ENCODE measurements around the gene DENND5A. TPM values are rescaled to one million over a fixed set of nuclear protein-coding genes. Genes with fewer than 3 reads are reported as not detected.

The DENND5A gene
- total and polyA plus RNA-seq, 9 of the 15 experiments (the other 6 are each of a cell fraction or from before 2014, with no cell fraction given): 11.7 to 130 (median 46.3) TPM

- TF ChIP-seq L3MBTL2 (IDR thresholded peaks at IDR 0.05) (peak; percentile 61), ETS1 (conservative IDR thresholded peaks at IDR 0.05; ENCODE audit: control insufficient read depth, low read depth, low read length) (peak; percentile 61; the same call in 1 of the 2 replicates), NKRF (IDR thresholded peaks at IDR 0.05; ENCODE audit: borderline replicate concordance) (peak; percentile 17), AFF4 (CRISPR knock-in tag; IDR thresholded peaks at IDR 0.05) (peak; percentile 84; the same call in 1 of the 2 replicates), ZNF551 (CRISPR knock-in tag; IDR thresholded peaks at IDR 0.05) (no peak), ZNF253 (CRISPR knock-in tag; conservative IDR thresholded peaks at IDR 0.05) (0 out of 2 replicates have a peak, but pooled peaks have one; percentile 34), RBFOX2 (IDR thresholded peaks at IDR 0.05; ENCODE audit: low read depth, low read length) (peak; percentile 98), CREB3 (tag; conservative IDR thresholded peaks at IDR 0.05; ENCODE audit: low read depth) (no peak), POLR2H (tag; IDR thresholded peaks at IDR 0.05; ENCODE audit: low read depth) (peak; percentile 90), ZBED1 (IDR thresholded peaks at IDR 0.05) (no peak), NFE2 (IDR thresholded peaks at IDR 0.05; ENCODE audit: low read depth) (peak; percentile 46; the same call in 1 of the 2 replicates), TAF9B (IDR thresholded peaks at IDR 0.05; ENCODE audit: partially characterized antibody) (peak; percentile 92), TAF1 (IDR thresholded peaks at IDR 0.05; ENCODE audit: control insufficient read depth, extremely low read depth, insufficient read depth, low read length, severe bottlenecking) (peak; percentile 94), ZNF280A (IDR thresholded peaks at IDR 0.05; ENCODE audit: low read depth, partially characterized antibody) (no peak)
Observed at GRCh38 chr11:9314291-9315077, 49.3 kb upstream of the DENND5A start, which contains the start of gene TMEM41B (continued).
